ENCODE results near the gene GIMAP2. TPM values are rescaled to one million over a fixed set of nuclear protein-coding genes. Genes with fewer than 3 reads are reported as not detected.

GIMAP2 gene
- total RNA-seq, 1 donor from 2014 or later, result 9.6 TPM

GRCh38 chr7:150715738-150716137, 30.2 kb downstream of the GIMAP2 start:
- Histone ChIP-seq H3K27me3 (no peaks in the 10 kb centered on the region), H3K27ac (peak overlapping the region; percentile 61), H3K9me3 (peaks cover 3% of the 10 kb centered on the region), H3K4me3 (peak overlapping the region; percentile 37 to 44), H3K36me3 (no peaks in the 10 kb centered on the region), H3K4me1 (no peaks in the 10 kb centered on the region)
- intact Hi-C loops (cut with DNase I), result no loop called here
- no peak for DNase-seq (ENCODE audit: extremely low spot score in 2 of 2)
- TF ChIP-seq POLR2A (IDR thresholded peaks at IDR 0.05) (no peak), POLR2AphosphoS5 (IDR thresholded peaks at IDR 0.05; ENCODE audit: insufficient read depth in 1 of 2, low read depth in 1 of 2) (no peak), CTCF (IDR thresholded peaks at IDR 0.05) (no peak)

- no peaks in the 10 kb centered on the region for H3K27me3 ChIP-seq
- H3K27ac ChIP-seq, result peak within 1 kb of the TSS; percentile 61
- DNase-seq (ENCODE audit: extremely low spot score in 2 of 2), result no peak
- H3K4me3 ChIP-seq, result peak within 1 kb of the TSS; percentile 37 to 44
- no peak for TF ChIP-seq CTCF (IDR thresholded peaks at IDR 0.05)
- peak in 1 of 2 donors; percentile 45 for TF ChIP-seq POLR2AphosphoS5 (IDR thresholded peaks at IDR 0.05; ENCODE audit: insufficient read depth in 1 of 2, low read depth in 1 of 2)
- TF ChIP-seq POLR2A (IDR thresholded peaks at IDR 0.05), result no peak
- H3K4me1 ChIP-seq, result no peaks in the 10 kb centered on the region
- no peaks in the 10 kb centered on the region for H3K36me3 ChIP-seq
- peaks cover 3% of the 10 kb centered on the region for H3K9me3 ChIP-seq
- intact Hi-C loops (cut with DNase I), result no loop called here
Measured at GRCh38 chr7:150716368-150716767, 30.9 kb downstream of the GIMAP2 start, which contains the start of gene GIMAP1. GIMAP1 (plus strand) TSS chr7:150716613; CDS start chr7:150719048, 2,435 bp downstream.

- TF ChIP-seq POLR2A (IDR thresholded peaks at IDR 0.05) (no peak), CTCF (IDR thresholded peaks at IDR 0.05) (no peak), POLR2AphosphoS5 (IDR thresholded peaks at IDR 0.05; ENCODE audit: insufficient read depth in 1 of 2, low read depth in 1 of 2) (no peak)
- Histone ChIP-seq H3K4me1 (no peaks in the 10 kb centered on the region), H3K36me3 (no peaks in the 10 kb centered on the region), H3K27ac (peak overlapping the region; percentile 20), H3K9me3 (peaks cover 3% of the 10 kb centered on the region), H3K4me3 (peak overlapping the region; percentile 37 to 44), H3K27me3 (no peaks in the 10 kb centered on the region)
- DNase-seq (ENCODE audit: extremely low spot score in 2 of 2), result no peak
- intact Hi-C loops (cut with DNase I), result no loop called here
Measured at GRCh38 chr7:150716939-150717338, 31.4 kb downstream of the GIMAP2 start.

- H3K36me3 ChIP-seq, result no peaks in the 10 kb centered on the region
- intact Hi-C loops (cut with DNase I), result no loop called here
- H3K27ac ChIP-seq, result peak overlapping the region; percentile 20
- DNase-seq (ENCODE audit: extremely low spot score in 2 of 2), result no peak
- TF ChIP-seq CTCF (IDR thresholded peaks at IDR 0.05), result no peak
- H3K27me3 ChIP-seq, result no peaks in the 10 kb centered on the region
- H3K4me3 ChIP-seq, result peak overlapping the region; percentile 37 to 44
- peaks cover 3% of the 10 kb centered on the region for H3K9me3 ChIP-seq
- no peaks in the 10 kb centered on the region for H3K4me1 ChIP-seq
Measured at GRCh38 chr7:150717814-150718420, 32.4 kb downstream of the GIMAP2 start.

GRCh38 chr7:150719436-150719835, 33.9 kb downstream of the GIMAP2 start:
- Histone ChIP-seq H3K36me3 (no peaks in the 10 kb centered on the region), H3K27ac (no peak overlapping the region), H3K9me3 (no peaks in the 10 kb centered on the region), H3K4me1 (no peaks in the 10 kb centered on the region), H3K27me3 (no peaks in the 10 kb centered on the region), H3K4me3 (no peak overlapping the region)
- DNase-seq (ENCODE audit: extremely low spot score in 2 of 2), result no peak
- TF ChIP-seq POLR2A (IDR thresholded peaks at IDR 0.05) (no peak), POLR2AphosphoS5 (IDR thresholded peaks at IDR 0.05; ENCODE audit: insufficient read depth in 1 of 2, low read depth in 1 of 2) (no peak), CTCF (IDR thresholded peaks at IDR 0.05) (no peak)
- intact Hi-C loops (cut with DNase I), result no loop called here
